D721Med (cell line): ENCODE data around the gene ENTPD3.

Experiments
- DNase-seq: peaks from one replicate; pipeline ENCODE4 v3.0.0; 2011; ENCODE audit warnings: low spot score; ENCODE audit not compliant: insufficient read length
- FAIRE-seq: peaks from 2 replicates; lab custom pipeline; 2011; peaks lifted over from hg19 to GRCh38; lab: Jason Lieb, UNC
- TF ChIP-seq, protein P1 (sequence below): IDR thresholded peaks from 2 replicates; pipeline ENCODE4 v1.5.1; 2012; ENCODE audit warnings: mild to moderate bottlenecking, control low read depth; ENCODE audit not compliant: insufficient read depth; ENCODE audit errors: missing control alignments

ENTPD3 gene, protein sequence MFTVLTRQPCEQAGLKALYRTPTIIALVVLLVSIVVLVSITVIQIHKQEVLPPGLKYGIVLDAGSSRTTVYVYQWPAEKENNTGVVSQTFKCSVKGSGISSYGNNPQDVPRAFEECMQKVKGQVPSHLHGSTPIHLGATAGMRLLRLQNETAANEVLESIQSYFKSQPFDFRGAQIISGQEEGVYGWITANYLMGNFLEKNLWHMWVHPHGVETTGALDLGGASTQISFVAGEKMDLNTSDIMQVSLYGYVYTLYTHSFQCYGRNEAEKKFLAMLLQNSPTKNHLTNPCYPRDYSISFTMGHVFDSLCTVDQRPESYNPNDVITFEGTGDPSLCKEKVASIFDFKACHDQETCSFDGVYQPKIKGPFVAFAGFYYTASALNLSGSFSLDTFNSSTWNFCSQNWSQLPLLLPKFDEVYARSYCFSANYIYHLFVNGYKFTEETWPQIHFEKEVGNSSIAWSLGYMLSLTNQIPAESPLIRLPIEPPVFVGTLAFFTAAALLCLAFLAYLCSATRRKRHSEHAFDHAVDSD

DNA sequence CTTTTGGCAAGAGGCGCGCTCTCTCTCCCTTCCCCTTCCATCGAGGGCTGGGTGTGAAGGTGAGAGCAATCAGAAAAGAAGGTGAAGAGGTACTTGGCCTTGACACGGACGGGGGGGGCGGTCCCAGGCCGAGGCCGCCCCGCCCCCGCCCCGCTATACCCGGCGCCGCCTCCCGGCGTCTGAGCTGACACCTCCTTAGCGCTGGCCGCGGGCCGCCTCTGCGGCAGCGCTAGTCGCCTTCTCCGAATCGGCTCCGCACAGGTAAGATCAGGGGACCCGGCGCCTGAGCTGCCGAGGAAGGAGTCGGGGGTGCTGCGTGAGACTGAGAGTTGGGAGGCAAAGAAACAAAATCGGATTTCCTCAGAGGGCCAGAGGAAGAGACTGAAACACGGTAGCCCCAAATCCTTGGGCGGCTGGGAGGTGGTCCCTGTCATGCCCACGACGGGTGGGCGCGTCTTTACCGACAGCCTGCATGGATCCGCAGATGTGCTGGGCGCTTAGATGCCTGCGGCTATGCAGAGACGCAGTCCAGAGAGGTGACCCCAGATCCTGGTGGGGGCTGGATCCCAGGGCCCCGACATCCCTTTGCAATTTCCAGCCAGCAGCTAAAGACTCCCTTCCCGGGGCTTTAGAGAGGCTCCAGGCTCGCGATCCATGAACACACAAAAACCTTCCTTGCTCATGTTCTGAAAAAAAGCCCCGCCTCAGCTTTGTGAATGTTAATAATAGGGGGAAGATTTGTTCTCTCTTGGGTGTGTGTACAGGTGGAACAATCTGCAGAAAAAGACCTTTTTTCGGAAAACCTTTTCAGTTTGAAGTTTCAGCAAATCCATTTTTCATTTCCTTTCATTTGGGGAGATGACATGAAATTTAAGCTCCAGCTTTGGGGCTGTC lies at the start of gene ENTPD3:
Gene ENTPD3, plus strand, starts transcription at position 184 of the 894 bp plus-strand sequence. CDS start 874 bp downstream, outside the sequence.
- FAIRE-seq (no peak), DNase-seq (no peak)
- TF ChIP-seq, protein P1, sequence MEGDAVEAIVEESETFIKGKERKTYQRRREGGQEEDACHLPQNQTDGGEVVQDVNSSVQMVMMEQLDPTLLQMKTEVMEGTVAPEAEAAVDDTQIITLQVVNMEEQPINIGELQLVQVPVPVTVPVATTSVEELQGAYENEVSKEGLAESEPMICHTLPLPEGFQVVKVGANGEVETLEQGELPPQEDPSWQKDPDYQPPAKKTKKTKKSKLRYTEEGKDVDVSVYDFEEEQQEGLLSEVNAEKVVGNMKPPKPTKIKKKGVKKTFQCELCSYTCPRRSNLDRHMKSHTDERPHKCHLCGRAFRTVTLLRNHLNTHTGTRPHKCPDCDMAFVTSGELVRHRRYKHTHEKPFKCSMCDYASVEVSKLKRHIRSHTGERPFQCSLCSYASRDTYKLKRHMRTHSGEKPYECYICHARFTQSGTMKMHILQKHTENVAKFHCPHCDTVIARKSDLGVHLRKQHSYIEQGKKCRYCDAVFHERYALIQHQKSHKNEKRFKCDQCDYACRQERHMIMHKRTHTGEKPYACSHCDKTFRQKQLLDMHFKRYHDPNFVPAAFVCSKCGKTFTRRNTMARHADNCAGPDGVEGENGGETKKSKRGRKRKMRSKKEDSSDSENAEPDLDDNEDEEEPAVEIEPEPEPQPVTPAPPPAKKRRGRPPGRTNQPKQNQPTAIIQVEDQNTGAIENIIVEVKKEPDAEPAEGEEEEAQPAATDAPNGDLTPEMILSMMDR: no peak

DNA sequence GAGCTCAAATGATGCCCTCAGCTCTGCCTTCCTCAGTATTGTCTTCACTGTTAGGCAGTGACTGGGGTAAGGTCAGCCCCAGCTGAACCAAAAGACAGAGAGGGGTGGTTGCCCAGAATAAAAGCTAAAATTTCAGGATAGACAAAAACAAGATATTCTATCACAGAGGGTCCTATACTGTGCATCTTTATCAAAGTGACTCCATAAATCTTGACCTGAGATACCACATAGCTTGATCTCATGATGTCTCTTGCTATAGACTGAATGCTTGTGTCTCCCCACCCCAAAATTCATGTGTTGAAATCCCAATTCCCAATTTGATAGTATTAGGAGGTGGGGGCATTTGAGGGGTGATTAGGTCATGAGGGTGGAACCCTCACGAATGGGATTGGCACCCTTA lies 47.1 kb upstream of the ENTPD3 start:
- TF ChIP-seq, protein P1: no peak
- FAIRE-seq: no peak
- DNase-seq: no peak

GRCh38 chr3:40340541-40341170 lies 46.3 kb upstream of the ENTPD3 start:
- DNase-seq (no peak), FAIRE-seq (no peak)
- TF ChIP-seq, protein P1: no peak

- DNase-seq (no peak), FAIRE-seq (no peak)
- TF ChIP-seq, protein P1: no peak
Observed at GRCh38 chr3:40341671-40342070, 45.3 kb upstream of the ENTPD3 start.

GRCh38 chr3:40350529-40350928 lies 36.5 kb upstream of the ENTPD3 start:
- DNase-seq (no peak), FAIRE-seq (no peak)
- TF ChIP-seq, protein P1: no peak

- FAIRE-seq: no peak
- DNase-seq: no peak
- TF ChIP-seq, protein P1: no peak
Observed at GRCh38 chr3:40355410-40355809, 31.6 kb upstream of the ENTPD3 start.
